SK-N-MC (cell line): ENCODE measurements around the gene ELOB.

Experiments used
- EZH2 ChIP-seq: fragments of 200-600 bp; sonication (generic); IDR thresholded peaks from one replicate; pipeline ENCODE4 v1.6.1; 2017; ENCODE audit warnings: antibody characterized with exemption
- FOXP2 ChIP-seq: optimal IDR thresholded peaks from 2 replicates; pipeline ENCODE3; 2011; ENCODE audit warnings: mild to moderate bottlenecking, moderate library complexity; ENCODE audit not compliant: insufficient read depth; ENCODE audit errors: extremely low read length, control extremely low read depth
- POLR2AphosphoS5 ChIP-seq: IDR thresholded peaks from 2 replicates; pipeline ENCODE4 v1.6.1; 2012; ENCODE audit warnings: mild to moderate bottlenecking, low read depth, low read length, borderline replicate concordance

DNA sequence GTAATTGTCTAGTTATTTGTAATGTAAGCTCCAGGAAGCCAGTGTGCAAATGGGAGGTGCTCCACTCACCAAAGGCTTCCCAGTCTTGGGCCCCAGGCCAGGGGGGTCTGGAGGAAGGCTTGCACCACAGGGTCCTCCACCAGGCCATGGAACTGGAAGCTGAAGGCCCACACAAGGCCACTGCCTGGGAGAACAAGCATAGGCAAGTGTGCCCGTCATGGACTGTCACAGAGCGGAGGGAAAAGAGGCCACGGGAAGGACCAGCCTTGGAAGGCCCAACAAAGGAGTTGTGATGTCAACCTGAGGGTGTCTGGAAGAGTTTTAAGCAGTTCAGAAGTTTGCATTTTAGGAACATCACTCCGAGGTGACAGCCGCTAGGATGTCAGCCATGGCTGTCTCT, 27.6 kb downstream of the ELOB start:
- TF ChIP-seq EZH2, result no peak
- no peak for TF ChIP-seq POLR2AphosphoS5
- TF ChIP-seq FOXP2, result no peak
